PC-9 (cell line): ENCODE data around the gene CLCN2.

Source experiments
- CTCF ChIP-seq: fragments of 200-600 bp; sonication (generic); conservative IDR thresholded peaks from 2 replicates; pipeline ENCODE4 v1.6.1; 2017; ENCODE audit warnings: mixed run types, antibody characterized with exemption, mild to moderate bottlenecking, moderate library complexity
- EZH2 ChIP-seq: fragments of 200-600 bp; sonication (generic); IDR thresholded peaks from 2 replicates; pipeline ENCODE4 v1.8.0; 2017; ENCODE audit warnings: antibody characterized with exemption, low read depth

GRCh38 chr3:184360929-184361531 is 375 bp downstream of the CLCN2 start:
- no peak for TF ChIP-seq CTCF
- TF ChIP-seq EZH2 = no peak
